GM12872 (cell line): ENCODE data around the gene PML.

Experiments used
- TF ChIP-seq, protein P1 (sequence below): IDR thresholded peaks from 3 replicates; pipeline ENCODE4 v1.5.1; 2011; ENCODE audit warnings: low read depth, mild to moderate bottlenecking, low read length, moderate library complexity; ENCODE audit not compliant: insufficient read depth

Gene PML

DNA sequence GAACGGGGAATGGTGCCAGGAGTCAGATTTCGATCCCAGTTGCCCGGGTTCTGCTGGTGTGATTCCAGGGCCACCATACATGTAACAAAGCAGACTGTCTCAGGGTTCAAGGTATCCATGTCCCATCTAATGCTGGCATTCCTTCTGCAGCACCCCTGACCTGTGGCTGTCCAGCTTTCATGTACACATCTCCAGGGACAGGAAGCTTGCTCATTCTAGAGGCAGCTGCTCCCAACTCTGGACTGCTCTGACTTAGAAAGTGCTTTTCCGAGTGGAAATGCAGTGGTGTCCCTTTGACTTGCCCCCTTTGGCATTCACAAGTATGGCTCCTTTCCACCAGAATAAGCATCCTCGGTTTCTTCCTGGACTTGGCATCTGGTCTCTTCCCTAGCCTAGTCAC is 30.9 kb downstream of the PML start:
- TF ChIP-seq, protein P1, sequence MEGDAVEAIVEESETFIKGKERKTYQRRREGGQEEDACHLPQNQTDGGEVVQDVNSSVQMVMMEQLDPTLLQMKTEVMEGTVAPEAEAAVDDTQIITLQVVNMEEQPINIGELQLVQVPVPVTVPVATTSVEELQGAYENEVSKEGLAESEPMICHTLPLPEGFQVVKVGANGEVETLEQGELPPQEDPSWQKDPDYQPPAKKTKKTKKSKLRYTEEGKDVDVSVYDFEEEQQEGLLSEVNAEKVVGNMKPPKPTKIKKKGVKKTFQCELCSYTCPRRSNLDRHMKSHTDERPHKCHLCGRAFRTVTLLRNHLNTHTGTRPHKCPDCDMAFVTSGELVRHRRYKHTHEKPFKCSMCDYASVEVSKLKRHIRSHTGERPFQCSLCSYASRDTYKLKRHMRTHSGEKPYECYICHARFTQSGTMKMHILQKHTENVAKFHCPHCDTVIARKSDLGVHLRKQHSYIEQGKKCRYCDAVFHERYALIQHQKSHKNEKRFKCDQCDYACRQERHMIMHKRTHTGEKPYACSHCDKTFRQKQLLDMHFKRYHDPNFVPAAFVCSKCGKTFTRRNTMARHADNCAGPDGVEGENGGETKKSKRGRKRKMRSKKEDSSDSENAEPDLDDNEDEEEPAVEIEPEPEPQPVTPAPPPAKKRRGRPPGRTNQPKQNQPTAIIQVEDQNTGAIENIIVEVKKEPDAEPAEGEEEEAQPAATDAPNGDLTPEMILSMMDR: no peak

DNA sequence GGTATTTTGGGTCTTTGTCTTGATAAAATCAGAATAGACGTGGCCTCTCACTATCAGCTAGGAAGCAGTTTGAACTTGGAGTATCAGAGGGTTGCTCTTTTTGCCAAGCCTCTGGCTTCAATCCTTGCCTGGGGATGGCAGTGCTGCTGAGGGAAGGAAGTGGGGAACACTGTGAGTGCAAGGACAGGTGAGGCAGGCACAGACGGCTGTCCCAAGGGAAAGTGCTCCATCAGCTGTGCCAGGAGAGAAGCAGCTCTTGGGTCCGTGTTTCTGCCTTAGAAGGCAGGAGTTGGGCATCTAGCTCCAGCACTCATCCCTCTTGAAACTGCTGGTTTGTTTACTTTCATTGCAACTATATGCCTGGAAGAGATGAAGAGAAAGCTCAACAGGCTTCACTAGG is 33.2 kb downstream of the PML start:
- TF ChIP-seq, protein P1: no peak

DNA sequence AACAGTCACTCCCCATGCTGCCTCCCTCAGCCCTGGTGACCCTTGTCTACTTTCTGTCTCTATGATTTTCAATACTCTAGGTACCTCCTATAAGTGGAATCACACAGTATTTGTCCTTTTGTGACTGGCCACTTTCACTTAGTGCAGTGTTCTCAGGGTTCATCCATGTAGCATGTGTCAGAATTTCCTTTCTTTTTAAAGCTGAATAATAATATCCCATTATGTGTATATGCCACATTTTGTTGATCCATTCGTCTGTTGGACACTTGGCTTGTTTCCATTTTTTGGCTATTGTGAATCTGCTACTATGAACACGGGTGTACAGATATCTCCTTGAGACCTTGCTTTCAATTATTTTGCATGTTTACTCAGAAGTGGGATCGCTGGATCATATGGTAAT is 34.1 kb downstream of the PML start:
- TF ChIP-seq, protein P1: no peak

DNA sequence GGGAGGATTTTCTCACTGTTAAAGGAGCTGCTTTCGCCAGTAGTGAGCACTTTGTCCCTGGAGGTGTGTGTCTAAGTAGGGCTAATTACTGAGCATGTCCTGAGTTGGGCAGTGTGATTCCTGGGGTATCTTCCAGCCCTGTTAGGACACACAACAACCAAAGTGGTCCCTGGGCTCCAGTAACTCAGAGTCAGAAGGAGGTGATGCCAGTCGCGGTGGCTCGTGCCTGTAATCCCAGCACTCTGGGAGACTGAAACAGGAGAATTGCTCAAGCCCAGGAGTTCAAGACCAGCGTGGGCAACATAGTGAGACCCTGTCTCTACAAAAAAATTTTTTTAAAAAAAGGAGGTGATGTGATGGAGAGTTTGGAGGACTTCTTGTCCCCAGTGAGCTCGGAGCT is 37.5 kb downstream of the PML start:
- TF ChIP-seq, protein P1: no peak

DNA sequence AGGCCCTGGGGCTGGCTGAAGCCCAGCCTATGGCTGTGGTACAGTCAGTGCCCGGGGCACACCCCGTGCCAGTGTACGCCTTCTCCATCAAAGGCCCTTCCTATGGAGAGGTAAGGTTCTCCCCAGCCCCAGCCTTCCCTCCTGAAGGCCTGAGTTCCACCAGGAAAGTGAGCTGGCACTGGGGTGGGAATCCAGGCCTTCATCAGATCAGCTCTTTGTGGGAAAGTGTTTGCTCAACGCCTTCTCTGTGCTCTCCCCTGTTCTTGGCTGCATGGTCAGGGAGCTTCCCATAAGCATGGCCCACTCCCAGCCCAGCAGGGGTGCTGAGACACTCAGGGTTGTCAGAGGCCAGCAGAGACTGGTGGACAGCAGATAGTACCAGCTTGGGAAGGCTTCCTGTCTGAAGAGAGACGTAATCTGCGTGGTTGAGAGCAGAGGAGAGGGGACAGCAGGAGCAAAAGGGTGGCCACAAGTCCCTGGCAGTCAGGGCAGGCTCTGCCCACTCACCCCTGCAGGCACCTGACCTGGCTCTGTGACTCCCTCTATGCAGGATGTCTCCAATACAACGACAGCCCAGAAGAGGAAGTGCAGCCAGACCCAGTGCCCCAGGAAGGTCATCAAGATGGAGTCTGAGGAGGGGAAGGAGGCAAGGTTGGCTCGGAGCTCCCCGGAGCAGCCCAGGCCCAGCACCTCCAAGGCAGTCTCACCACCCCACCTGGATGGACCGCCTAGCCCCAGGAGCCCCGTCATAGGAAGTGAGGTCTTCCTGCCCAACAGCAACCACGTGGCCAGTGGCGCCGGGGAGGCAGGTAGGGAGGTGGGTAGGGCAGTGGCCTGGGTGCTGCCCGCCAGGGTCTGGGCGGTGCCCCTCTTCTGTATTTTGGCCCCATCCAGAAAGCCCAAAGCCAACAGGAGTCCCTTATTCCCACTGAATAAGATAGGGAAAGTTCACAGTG is 38.4 kb downstream of the PML start:
- TF ChIP-seq, protein P1: no peak

DNA sequence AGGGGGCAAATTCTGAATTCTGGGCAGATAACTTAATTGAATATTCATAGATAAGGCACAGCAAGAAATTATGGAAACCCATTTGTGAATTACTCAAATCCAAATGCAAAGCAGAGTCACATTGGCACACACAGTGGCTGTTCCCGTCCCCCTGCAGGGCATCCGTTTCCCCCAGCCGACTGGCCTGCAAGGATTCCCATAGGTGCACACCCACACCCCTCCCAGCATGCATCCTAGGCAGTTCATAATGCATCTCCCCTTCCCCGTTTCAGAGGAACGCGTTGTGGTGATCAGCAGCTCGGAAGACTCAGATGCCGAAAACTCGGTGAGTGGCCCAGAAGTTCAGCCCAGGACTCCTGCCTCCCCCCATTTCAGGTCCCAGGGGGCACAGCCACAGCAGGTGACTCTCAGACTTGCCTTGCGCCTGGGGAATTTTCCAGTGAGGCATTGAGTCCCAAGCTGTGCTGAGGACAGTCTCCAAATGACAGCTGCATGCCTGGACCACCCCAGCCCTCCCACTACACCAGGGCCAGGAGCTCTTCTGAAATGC is 39.8 kb downstream of the PML start:
- TF ChIP-seq, protein P1: no peak

DNA sequence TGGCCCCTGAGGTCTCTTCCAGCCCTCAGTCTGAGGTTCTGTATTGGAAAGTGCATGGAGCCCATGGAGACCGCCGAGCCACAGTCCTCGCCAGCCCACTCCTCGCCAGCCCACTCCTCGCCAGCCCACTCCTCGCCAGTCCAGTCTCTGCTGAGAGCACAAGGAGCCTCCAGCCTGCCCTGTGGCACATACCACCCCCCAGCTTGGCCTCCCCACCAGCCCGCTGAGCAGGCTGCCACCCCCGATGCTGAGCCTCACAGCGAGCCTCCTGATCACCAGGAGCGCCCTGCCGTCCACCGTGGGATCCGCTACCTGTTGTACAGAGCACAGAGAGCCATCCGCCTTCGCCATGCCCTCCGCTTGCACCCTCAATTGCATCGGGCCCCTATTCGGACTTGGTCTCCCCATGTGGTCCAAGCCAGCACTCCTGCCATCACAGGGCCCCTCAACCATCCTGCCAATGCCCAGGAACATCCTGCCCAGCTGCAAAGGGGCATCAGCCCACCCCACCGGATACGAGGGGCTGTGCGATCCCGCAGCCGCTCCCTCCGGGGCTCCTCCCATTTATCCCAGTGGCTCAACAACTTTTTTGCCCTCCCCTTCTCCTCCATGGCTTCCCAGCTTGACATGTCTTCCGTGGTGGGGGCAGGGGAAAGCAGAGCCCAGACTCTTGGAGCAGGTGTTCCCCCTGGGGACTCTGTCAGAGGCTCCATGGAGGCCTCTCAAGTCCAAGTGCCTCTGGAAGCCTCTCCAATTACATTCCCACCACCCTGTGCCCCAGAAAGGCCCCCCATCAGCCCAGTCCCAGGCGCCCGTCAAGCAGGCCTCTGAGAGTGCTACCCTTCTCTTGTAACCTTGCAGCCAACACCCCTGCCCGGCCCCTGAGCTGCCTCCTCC is 40.9 kb downstream of the PML start:
- TF ChIP-seq, protein P1: no peak
